Activated CD4-positive, alpha-beta T cell treated with anti-CD3 and anti-CD28 coated beads for 36 hours (primary cell): ENCODE results near the gene TRIM62. TPM values are rescaled to one million over a fixed set of nuclear protein-coding genes. Genes with fewer than 3 reads are reported as not detected.

Experiments used
- ATAC-seq: fragments of 200-7000 bp; cut with Tn5 transposase; one replicate; pipeline ENCODE4 v1.10.0; 2021; ENCODE audit warnings: mild to moderate bottlenecking, moderate library complexity
- CTCF ChIA-PET: fragments of 350-600 bp; sonication (Branson Sonifier 250); formaldehyde crosslinking; loops from one replicate; lab custom pipeline; 2021; ENCODE audit warnings: antibody characterized with exemption; lab: Charles Lee
- POLR2A ChIA-PET: fragments of 350-600 bp; sonication (Branson Sonifier 250); formaldehyde crosslinking; loops from one replicate; lab custom pipeline; 2021; ENCODE audit warnings: antibody characterized with exemption, inconsistent platforms; lab: Charles Lee
- DNase-seq: peaks from one replicate; pipeline ENCODE4 v3.0.0-alpha.2; 2020
- H3K27ac Mint-ChIP-seq: one replicate; pipeline ENCODE4 v1.8.0; 2021; ENCODE audit warnings: mixed read lengths
- H3K27me3 Mint-ChIP-seq: one replicate; pipeline ENCODE4 v1.8.0; 2021; ENCODE audit warnings: mixed read lengths
- H3K36me3 Mint-ChIP-seq: one replicate; pipeline ENCODE4 v1.8.0; 2021; ENCODE audit warnings: low read depth, mixed read lengths
- H3K4me1 Mint-ChIP-seq: one replicate; pipeline ENCODE4 v1.8.0; 2021; ENCODE audit warnings: mixed read lengths
- H3K4me3 Mint-ChIP-seq: one replicate; pipeline ENCODE4 v1.8.0; 2021; ENCODE audit warnings: mild to moderate bottlenecking, moderate library complexity, mixed read lengths
- H3K9me3 Mint-ChIP-seq: one replicate; pipeline ENCODE4 v1.8.0; 2021; ENCODE audit warnings: low read depth, mixed read lengths
- intact Hi-C, 2 experiments: fragments of 100-400 bp; cut with DNase I in 1 of 2; cut with micrococcal nuclease in 1 of 2; formaldehyde crosslinking; loops; one replicate each; pipeline versions ENCODE4 v1.14.2 to v1.15.1; 2022 to 2024; cut with DNase I, micrococcal nuclease
- total RNA-seq, 2 experiments: library from RNA; stranded (reverse); gene quantifications; one replicate each; pipeline ENCODE4 v1.2.3, GENCODE V29; 2021

The TRIM62 gene
- total RNA-seq, 2 experiments from 2014 or later: 3.6 to 3.7 TPM

DNA sequence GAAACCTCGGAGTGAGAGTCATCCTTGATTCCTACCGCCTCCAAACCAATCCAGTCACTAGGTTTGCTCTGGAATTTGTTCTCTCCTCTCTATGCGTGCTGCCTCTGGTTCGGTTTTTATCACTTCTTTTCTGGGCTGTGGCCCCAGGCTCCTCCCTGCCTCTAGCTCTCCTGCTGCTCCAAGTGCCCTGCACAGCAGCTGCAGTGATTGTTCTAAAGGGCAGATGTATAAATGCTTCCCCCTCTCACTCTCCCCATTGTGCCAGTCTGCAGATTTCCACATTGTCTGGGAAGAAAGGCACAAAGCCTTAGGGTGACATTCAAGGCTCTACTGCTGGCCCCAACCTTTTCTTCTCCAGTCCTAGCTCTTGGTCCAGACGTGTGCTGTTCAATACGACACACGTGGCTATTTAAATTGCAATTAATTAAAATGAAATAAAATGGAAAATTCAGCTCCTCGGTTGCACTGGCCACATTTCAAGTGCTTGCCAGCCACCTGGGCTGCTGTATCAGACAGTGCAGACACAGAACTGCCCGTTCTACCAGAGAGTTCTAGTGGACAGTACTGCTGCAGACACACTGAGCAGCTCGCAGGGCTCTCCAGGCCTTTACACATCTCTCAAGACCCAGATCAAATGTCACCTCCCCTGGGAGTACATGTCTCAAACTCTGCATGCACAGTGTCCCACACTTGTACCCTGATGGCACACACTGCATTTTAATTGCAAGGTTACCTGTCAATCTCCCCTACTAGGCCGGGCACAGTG lies 12.4 kb downstream of the TRIM62 start:
- ATAC-seq: no peak
- no peak overlapping the region for H3K27ac Mint-ChIP-seq
- ChIA-PET POLR2A (no interaction called here), CTCF (interaction anchor here (0.6 kb wide), 1 partner anchor 260 kb away, joined by 7 read pairs; no protein-coding TSS in a partner anchor)
- peaks cover 5% of the 10 kb centered on the region for H3K4me1 Mint-ChIP-seq
- no peak overlapping the region for H3K4me3 Mint-ChIP-seq
- no peak for DNase-seq
- intact Hi-C loops: no loop called here
- H3K27me3 Mint-ChIP-seq: no peaks in the 10 kb centered on the region
- peaks cover 5% of the 10 kb centered on the region for H3K36me3 Mint-ChIP-seq
- H3K9me3 Mint-ChIP-seq: no peaks in the 10 kb centered on the region

DNA sequence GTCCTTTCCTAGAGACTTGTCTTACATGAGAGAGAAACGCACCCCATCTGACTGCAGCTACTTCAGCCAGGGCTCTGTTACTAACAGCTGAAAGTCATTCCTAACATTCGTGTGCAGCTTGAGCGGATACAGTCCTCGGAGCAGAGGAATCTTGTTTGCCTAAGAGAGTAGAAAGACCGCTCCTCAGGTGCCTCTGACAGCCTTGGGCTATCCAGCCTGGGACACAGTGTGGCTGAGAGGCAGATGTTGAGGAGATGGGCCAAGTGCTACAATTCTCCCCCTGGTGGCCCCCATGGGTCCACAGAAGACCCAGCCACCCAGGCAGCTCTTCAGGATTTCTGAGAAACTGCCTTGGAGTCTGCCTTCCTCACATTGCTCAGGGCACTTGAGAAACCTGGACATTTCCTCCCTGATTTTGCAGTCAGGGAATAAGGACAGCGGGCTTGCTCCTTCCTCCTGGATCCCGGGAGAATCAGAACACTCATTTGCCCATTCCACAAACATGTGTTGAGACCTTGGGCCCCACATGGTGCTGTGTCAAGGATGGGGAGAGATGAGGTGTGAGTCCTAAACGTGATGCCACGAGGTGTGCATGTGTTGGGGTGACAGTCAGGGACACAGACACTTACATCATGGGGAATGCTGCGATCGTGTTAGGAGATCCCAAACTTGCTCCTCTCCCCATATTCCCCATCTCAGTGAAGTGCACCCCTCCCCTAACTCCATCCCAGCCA lies 13.1 kb downstream of the TRIM62 start:
- H3K27ac Mint-ChIP-seq: no peak overlapping the region
- intact Hi-C loops: no loop called here
- no peaks in the 10 kb centered on the region for H3K27me3 Mint-ChIP-seq
- H3K4me3 Mint-ChIP-seq: no peak overlapping the region
- ATAC-seq: no peak
- no peak for DNase-seq
- peaks cover 5% of the 10 kb centered on the region for H3K4me1 Mint-ChIP-seq
- CTCF ChIA-PET: no interaction called here
- H3K9me3 Mint-ChIP-seq: no peaks in the 10 kb centered on the region
- peaks cover 5% of the 10 kb centered on the region for H3K36me3 Mint-ChIP-seq
- POLR2A ChIA-PET: no interaction called here

DNA sequence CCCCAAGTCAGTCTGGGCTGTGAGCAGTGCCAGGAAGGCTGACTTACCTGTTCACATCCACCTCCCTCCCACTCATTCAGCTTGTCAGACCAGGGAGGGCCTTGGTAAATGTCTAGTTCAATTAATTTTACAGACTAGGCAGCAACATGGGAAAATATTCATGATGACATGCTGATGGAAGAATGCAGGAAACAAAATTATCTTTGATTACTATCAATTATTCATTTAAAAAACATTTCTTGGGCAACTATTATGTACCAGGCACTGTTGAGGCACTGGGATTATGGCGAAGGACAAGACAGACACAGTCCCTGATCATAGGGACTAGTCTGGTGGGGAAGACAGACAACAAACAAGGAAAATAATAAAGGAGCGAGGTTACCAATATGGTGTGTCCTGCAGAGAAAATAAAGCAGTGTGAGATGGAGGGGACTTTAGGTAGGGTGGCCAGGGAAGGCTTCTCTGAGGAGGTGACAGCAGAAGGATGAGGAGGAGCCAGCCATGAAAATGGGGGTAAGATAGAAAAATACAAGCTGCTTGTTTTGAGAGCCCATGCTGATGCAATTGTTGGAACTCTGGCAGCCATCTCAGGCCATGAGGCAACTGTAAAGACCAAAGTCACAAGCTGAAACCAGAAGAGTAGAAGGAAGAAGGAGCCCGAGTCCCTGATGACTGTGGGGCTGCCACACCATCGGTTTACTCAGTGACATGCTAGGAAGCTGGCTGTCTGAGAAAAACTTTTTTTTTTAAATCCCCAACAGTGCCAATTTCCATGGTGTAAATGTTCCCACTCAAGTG lies 14.0 kb downstream of the TRIM62 start:
- no peak overlapping the region for H3K4me3 Mint-ChIP-seq

DNA sequence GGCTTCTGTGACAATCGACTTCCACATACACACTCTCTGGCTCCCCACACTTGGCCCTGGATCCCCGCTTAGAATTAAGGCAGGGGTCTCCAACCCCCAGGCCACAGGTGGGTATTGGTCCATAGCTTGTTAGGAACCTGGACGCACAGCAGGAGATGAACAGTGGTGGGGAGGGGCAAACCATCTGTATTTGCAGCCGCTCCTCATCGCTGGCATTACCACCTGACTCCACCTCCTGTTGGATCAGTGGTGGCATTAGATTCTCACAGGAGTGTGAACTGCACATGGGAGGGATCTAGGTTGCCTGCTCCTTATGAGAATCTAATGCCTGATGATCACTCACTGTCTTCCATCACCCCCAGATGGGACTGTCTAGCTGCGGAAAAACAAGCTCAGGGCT lies 16.0 kb downstream of the TRIM62 start:
- ChIA-PET CTCF (no interaction called here), POLR2A (interaction anchor here (0.5 kb wide), 1 partner anchor 12 kb away, joined by 3 read pairs; no protein-coding TSS in a partner anchor)
- Mint-ChIP-seq H3K27ac (no peak overlapping the region), H3K36me3 (peaks cover 5% of the 10 kb centered on the region), H3K27me3 (no peaks in the 10 kb centered on the region), H3K4me1 (no peaks in the 10 kb centered on the region), H3K4me3 (no peak overlapping the region), H3K9me3 (no peaks in the 10 kb centered on the region)
- DNase-seq (no peak), ATAC-seq (no peak)
- intact Hi-C loops: no loop called here

More for the DNA sequence above, 14.0 kb downstream of the TRIM62 start:
- ChIA-PET POLR2A (no interaction called here), CTCF (no interaction called here)
- no peak for DNase-seq
- Mint-ChIP-seq H3K4me1 (peaks cover 5% of the 10 kb centered on the region), H3K27ac (peak overlapping the region; percentile 16), H3K9me3 (no peaks in the 10 kb centered on the region), H3K36me3 (peaks cover 5% of the 10 kb centered on the region), H3K27me3 (no peaks in the 10 kb centered on the region)
- ATAC-seq: no peak
- intact Hi-C loops: no loop called here

DNA sequence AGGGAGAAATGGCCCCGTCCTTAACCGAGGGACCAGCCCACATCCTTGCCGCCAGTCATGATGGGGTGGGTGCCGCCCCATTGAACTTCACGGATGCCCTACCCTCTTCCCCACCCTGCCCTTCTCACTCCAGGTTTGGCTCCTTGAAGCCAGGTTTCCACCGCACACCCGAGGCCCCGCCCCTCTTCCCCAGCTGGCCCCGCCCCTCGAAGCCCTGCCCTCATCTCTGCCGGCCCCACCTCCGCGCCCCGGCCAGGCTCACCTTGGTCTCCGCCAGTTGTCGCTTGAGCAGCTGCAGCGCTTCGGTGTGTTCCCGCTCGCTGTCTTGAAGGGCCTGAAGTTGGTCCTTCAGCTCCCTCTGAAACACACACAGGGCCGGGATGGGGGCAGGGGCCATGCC lies 16.6 kb downstream of the TRIM62 start:
- ATAC-seq (no peak), DNase-seq (no peak)
- ChIA-PET POLR2A (interaction anchor here (0.5 kb wide), 1 partner anchor 11 kb away, joined by 3 read pairs; no protein-coding TSS in a partner anchor), CTCF (no interaction called here)
- intact Hi-C loops: no loop called here
- peaks cover 5% of the 10 kb centered on the region for H3K36me3 Mint-ChIP-seq
- no peaks in the 10 kb centered on the region for H3K4me1 Mint-ChIP-seq
- no peak overlapping the region for H3K27ac Mint-ChIP-seq
- H3K4me3 Mint-ChIP-seq: no peak overlapping the region
- H3K27me3 Mint-ChIP-seq: no peaks in the 10 kb centered on the region
- no peaks in the 10 kb centered on the region for H3K9me3 Mint-ChIP-seq

DNA sequence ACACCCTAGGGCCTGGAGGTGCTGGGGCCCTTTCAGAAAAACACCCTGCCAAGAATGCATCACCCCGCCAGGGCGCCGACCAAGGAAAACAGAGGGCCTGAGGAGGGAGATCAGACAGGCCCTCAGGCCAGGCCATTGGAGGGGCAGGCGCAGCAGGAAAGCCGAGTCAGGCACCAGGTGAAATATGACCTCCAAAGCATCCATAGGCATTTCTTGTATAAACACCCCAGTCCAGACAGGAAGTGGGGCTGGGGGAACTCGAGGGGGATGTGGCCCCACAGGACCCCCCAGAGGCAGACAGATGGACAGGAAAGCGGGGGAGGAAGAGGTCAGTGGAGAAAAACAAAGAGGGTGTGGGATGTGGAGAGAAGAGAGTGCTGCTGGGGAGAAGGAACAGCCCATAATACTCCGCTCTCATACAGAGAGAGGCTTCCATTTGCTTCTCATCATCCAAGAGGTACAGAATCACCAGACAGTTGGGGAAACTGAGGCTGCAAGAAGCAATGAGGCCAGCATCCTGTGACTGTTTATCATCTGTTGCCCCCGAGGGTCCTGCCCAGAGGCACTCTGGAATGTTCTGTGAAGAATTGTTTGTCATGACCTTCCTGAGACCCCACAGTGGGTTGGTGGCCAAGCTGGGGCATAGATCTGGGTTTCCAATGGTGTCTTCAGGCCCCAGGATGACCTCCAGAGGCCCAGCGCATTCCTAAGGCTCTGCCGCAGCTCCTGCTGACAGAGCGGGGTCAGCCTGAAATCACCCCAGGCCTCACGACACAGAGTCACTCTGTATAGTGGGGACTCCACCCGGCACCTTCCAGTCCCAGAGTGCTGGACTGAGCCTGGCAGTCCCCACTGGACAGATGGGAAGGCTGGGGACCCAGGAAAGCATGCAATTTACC lies 18.0 kb downstream of the TRIM62 start:
- H3K27me3 Mint-ChIP-seq: no peaks in the 10 kb centered on the region
- no peak overlapping the region for H3K27ac Mint-ChIP-seq

DNA sequence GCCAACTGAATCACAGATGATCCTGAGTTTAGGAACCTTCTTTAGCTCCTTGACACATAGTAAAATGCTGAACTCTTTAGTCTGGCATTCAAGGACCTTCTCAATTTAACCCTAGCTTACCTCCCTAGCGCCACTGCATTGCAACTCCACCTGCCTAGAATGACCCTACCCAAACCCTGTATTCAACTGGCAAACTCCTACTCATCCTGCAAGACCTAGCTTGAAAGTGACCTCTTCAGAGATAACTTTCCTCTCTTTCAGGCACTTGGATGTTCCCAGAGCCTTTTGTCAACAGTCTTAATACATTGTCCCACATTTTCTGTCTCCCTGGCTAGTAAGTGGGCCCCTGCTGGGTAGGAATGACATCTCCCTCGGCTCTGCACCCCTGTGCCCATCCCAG lies 19.7 kb downstream of the TRIM62 start:
- Mint-ChIP-seq H3K4me3 (no peak overlapping the region), H3K9me3 (no peaks in the 10 kb centered on the region), H3K27me3 (no peaks in the 10 kb centered on the region), H3K4me1 (no peaks in the 10 kb centered on the region), H3K27ac (no peak overlapping the region), H3K36me3 (peaks cover 10% of the 10 kb centered on the region)
- ATAC-seq: no peak
- intact Hi-C loops: no loop called here
- POLR2A ChIA-PET: no interaction called here
- CTCF ChIA-PET: no interaction called here
- no peak for DNase-seq

More for the DNA sequence above, 18.0 kb downstream of the TRIM62 start:
- Mint-ChIP-seq H3K4me3 (no peak overlapping the region), H3K36me3 (peaks cover 8% of the 10 kb centered on the region), H3K9me3 (no peaks in the 10 kb centered on the region), H3K4me1 (no peaks in the 10 kb centered on the region)
- intact Hi-C loops: no loop called here
- DNase-seq (no peak), ATAC-seq (no peak)
- ChIA-PET CTCF (no interaction called here), POLR2A (no interaction called here)

DNA sequence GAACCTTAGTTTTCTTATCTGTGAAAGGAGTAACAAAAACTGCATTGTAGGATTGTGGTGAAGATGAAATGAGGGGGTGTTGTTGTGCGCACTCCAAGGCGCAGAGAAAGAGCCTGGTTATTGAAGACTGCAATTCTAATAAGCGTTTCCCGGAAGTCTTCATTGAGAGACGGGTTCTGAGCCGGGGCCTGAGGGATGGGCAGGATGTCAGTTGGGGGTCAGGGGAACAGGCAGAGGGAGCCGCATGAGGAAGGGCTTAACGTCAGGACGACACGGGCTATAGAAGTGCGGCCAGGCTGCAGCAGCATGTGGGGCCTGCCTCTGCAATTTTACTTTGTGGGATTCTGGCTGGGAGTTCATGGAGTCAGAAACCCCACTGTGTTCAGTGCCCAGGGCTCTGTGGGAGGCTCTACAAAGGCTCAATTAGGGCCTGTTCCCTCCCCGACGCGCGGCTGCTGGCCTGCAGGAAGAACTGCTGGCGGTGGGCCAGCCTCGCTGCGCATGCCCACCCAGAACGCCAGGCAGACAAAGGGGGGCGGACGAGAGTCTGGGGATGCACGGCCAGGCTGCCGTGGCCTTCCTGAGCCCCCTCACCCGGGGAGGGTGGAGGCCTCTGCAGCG lies 20.7 kb downstream of the TRIM62 start:
- CTCF ChIA-PET: no interaction called here
- peaks cover 8% of the 10 kb centered on the region for H3K36me3 Mint-ChIP-seq

DNA sequence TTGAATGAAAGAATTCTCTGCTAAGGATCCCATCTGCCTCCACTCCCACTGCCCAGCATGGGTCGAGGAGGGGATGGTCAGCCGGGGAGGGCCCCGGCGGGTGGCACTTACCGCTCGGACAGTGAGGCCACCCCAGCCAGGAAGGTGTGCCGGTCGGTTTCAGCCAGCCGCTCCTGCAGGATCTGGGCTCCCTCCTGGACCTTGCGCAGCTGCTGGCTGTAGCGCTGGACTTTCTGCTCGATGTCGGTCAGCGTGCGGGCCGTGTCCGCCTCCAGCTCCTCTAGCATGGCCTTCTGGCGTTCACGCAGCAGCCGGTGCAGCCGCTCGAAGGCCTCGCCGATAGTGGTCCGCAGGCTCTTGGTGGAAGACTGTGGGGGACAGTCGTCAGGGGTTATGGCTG lies 22.3 kb downstream of the TRIM62 start:
- no peak for ATAC-seq
- Mint-ChIP-seq H3K4me3 (no peak overlapping the region), H3K4me1 (no peaks in the 10 kb centered on the region), H3K27me3 (no peaks in the 10 kb centered on the region), H3K9me3 (no peaks in the 10 kb centered on the region), H3K36me3 (peaks cover 9% of the 10 kb centered on the region), H3K27ac (no peak overlapping the region)
- CTCF ChIA-PET: no interaction called here
- intact Hi-C loops: no loop called here
- POLR2A ChIA-PET: no interaction called here
- no peak for DNase-seq

More for the DNA sequence above, 20.7 kb downstream of the TRIM62 start:
- Mint-ChIP-seq H3K27ac (no peak overlapping the region), H3K27me3 (no peaks in the 10 kb centered on the region), H3K4me1 (no peaks in the 10 kb centered on the region), H3K9me3 (no peaks in the 10 kb centered on the region), H3K4me3 (no peak overlapping the region)
- no peak for DNase-seq
- no peak for ATAC-seq
- intact Hi-C loops: no loop called here
- POLR2A ChIA-PET: no interaction called here

DNA sequence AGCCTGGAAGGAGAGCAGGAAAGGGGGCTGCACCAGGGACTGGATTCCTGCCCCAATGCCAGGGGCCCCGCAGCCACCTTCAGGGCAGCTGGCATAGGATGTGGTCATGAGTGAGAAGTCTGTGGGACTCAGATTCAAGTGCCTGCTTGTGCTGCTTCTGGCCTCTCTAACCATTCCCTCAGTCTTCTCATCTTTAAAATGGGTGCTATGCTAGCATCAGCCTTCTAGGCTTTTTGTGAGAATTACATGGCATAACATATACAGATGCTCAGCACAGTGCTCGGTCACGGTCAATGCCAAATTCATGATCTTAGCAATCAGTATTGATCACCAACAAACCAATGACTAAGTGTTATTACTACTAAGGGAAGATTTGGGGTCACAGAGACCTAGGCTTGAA lies 23.5 kb downstream of the TRIM62 start:
- POLR2A ChIA-PET: interaction anchor here (0.6 kb wide), 1 partner anchor 1029 kb away, joined by 4 read pairs; no protein-coding TSS in a partner anchor
- intact Hi-C loops: no loop called here
- Mint-ChIP-seq H3K36me3 (peaks cover 9% of the 10 kb centered on the region), H3K4me1 (no peaks in the 10 kb centered on the region), H3K27ac (no peak overlapping the region), H3K4me3 (no peak overlapping the region), H3K9me3 (no peaks in the 10 kb centered on the region), H3K27me3 (no peaks in the 10 kb centered on the region)
- DNase-seq: no peak
- ATAC-seq: no peak
- CTCF ChIA-PET: no interaction called here
